DND-41 (cell line): ENCODE results near the gene GOLIM4.

ENCODE experiments used
- ATAC-seq: fragments of 200-7000 bp; cut with Tn5 transposase; 3 replicates; pipeline ENCODE4 v1.9.1; 2021; ENCODE audit warnings: low read depth; ENCODE audit not compliant: insufficient read depth
- DNase-seq: peaks from one replicate; pipeline ENCODE4 v3.0.0-alpha.2; 2020
- H2AFZ ChIP-seq: 2 replicates; pipeline ENCODE4 v1.6.0; 2012; ENCODE audit warnings: low read depth, low read length
- H3K27ac ChIP-seq: 2 replicates; pipeline ENCODE4 v1.5.1; 2012; ENCODE audit warnings: low read length, inconsistent platforms
- H3K27me3 ChIP-seq: fragments of 200-600 bp; sonication (generic); 2 replicates; pipeline ENCODE4 v1.6.0; 2012; ENCODE audit warnings: low read length, mild to moderate bottlenecking, inconsistent platforms; ENCODE audit not compliant: insufficient read depth, poor library complexity
- H3K36me3 ChIP-seq: 2 replicates; pipeline ENCODE4 v1.5.1; 2012; ENCODE audit warnings: low read length, inconsistent platforms; ENCODE audit not compliant: insufficient read depth
- H3K4me1 ChIP-seq: 2 replicates; pipeline ENCODE4 v1.5.1; 2012; ENCODE audit warnings: mild to moderate bottlenecking, low read length; ENCODE audit not compliant: insufficient read depth
- H3K4me2 ChIP-seq: 2 replicates; pipeline ENCODE4 v1.6.0; 2012; ENCODE audit warnings: mild to moderate bottlenecking, moderate library complexity, low read length, inconsistent platforms; ENCODE audit not compliant: insufficient read depth
- H3K4me3 ChIP-seq, 2 experiments: fragments of 200-600 bp in 1 of 2; shearing (Covaris generic) in 1 of 2; 2 replicates each; pipeline ENCODE4 v1.5.1; 2012 to 2016; ENCODE audit warnings: inconsistent platforms in 2 of 2, low read length in 2 of 2, mild to moderate bottlenecking in 2 of 2, low read depth in 1 of 2, moderate library complexity in 1 of 2
- H3K79me2 ChIP-seq: 2 replicates; pipeline ENCODE4 v1.6.0; 2012; ENCODE audit warnings: low read length, inconsistent platforms; ENCODE audit not compliant: insufficient read depth
- H3K9ac ChIP-seq: 2 replicates; pipeline ENCODE4 v1.6.0; 2012; ENCODE audit warnings: low read depth, mild to moderate bottlenecking, inconsistent platforms, low read length, moderate library complexity
- H3K9me3 ChIP-seq: 2 replicates; pipeline ENCODE4 v1.5.1; 2012; ENCODE audit warnings: low read length, moderate library complexity, mild to moderate bottlenecking, inconsistent platforms; ENCODE audit not compliant: insufficient read depth, severe bottlenecking
- H4K20me1 ChIP-seq: 2 replicates; pipeline ENCODE4 v1.6.0; 2012; ENCODE audit warnings: low read length; ENCODE audit not compliant: insufficient read depth
- EZH2 ChIP-seq: IDR thresholded peaks from 3 replicates; pipeline ENCODE4 v1.6.1; 2012; ENCODE audit warnings: borderline replicate concordance, low read depth, mild to moderate bottlenecking, moderate library complexity, low read length, inconsistent platforms; ENCODE audit not compliant: severe bottlenecking
- TF ChIP-seq, protein P1 (sequence below): IDR thresholded peaks from 2 replicates; pipeline ENCODE4 v1.5.1; 2012; ENCODE audit warnings: borderline replicate concordance, low read length, moderate library complexity, mild to moderate bottlenecking; ENCODE audit not compliant: poor library complexity, severe bottlenecking; ENCODE audit errors: extremely low read depth

Gene GOLIM4

DNA sequence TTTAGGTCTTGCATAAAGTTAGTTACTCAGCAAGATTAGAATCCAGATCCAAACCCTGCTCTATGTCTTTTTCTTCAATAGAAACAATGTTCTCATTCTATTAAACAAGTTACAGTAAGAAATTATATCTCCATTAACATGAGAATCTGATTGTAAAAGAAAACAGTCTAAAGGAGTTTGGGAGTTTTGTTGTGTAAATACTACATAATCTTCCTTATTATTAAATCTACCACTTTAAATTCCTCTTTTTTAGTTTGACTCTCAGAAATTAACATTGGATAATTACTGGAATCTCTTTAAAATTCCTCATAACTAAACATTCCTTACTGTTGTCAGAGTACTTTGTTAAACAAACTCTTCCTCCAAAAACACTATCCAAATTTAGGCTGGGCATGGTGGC, 1.7 kb upstream of the GOLIM4 start:
- Histone ChIP-seq H3K4me3 (no peak overlapping the region), H3K4me1 (no peaks in the 10 kb centered on the region), H3K9ac (no peak overlapping the region), H3K9me3 (no peaks in the 10 kb centered on the region), H3K27me3 (no peaks in the 10 kb centered on the region), H2AFZ (no peak overlapping the region), H3K27ac (no peak overlapping the region), H3K4me2 (no peak overlapping the region), H3K79me2 (no peaks in the 10 kb centered on the region), H3K36me3 (no peaks in the 10 kb centered on the region), H4K20me1 (no peaks in the 10 kb centered on the region)
- ATAC-seq (no peak), DNase-seq (no peak)
- no peak for TF ChIP-seq EZH2
- TF ChIP-seq, protein P1, sequence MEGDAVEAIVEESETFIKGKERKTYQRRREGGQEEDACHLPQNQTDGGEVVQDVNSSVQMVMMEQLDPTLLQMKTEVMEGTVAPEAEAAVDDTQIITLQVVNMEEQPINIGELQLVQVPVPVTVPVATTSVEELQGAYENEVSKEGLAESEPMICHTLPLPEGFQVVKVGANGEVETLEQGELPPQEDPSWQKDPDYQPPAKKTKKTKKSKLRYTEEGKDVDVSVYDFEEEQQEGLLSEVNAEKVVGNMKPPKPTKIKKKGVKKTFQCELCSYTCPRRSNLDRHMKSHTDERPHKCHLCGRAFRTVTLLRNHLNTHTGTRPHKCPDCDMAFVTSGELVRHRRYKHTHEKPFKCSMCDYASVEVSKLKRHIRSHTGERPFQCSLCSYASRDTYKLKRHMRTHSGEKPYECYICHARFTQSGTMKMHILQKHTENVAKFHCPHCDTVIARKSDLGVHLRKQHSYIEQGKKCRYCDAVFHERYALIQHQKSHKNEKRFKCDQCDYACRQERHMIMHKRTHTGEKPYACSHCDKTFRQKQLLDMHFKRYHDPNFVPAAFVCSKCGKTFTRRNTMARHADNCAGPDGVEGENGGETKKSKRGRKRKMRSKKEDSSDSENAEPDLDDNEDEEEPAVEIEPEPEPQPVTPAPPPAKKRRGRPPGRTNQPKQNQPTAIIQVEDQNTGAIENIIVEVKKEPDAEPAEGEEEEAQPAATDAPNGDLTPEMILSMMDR: no peak

DNA sequence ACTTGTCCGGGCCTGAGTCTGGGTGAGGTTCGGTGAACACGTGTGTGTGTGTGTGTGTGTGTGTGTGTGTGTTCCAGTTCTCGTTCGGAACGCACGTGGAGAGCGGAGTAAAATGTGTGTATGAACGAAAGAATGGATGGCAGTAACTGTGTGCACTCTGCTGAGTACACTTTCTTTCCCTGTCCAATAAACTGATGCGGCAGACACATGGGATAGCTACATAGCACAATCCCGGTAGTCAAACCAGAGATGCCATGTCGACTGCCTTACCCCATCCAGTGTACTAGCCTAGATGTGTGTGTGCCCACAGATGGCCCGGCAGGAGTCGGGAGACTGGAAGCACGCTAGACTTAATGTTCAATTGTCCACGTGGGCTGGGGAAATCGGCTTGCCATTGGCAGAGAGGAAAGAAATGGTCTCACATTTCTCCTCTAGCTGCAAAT, 507 bp upstream of the GOLIM4 start:
- Histone ChIP-seq H2AFZ (no peak overlapping the region), H3K36me3 (no peaks in the 10 kb centered on the region), H3K4me2 (no peak overlapping the region), H3K27me3 (no peaks in the 10 kb centered on the region), H4K20me1 (no peaks in the 10 kb centered on the region), H3K27ac (no peak overlapping the region), H3K79me2 (no peaks in the 10 kb centered on the region), H3K4me3 (no peak overlapping the region), H3K9me3 (no peaks in the 10 kb centered on the region), H3K4me1 (no peaks in the 10 kb centered on the region), H3K9ac (no peak overlapping the region)
- ATAC-seq (no peak), DNase-seq (no peak)
- TF ChIP-seq, protein P1: no peak
- TF ChIP-seq EZH2: no peak

DNA sequence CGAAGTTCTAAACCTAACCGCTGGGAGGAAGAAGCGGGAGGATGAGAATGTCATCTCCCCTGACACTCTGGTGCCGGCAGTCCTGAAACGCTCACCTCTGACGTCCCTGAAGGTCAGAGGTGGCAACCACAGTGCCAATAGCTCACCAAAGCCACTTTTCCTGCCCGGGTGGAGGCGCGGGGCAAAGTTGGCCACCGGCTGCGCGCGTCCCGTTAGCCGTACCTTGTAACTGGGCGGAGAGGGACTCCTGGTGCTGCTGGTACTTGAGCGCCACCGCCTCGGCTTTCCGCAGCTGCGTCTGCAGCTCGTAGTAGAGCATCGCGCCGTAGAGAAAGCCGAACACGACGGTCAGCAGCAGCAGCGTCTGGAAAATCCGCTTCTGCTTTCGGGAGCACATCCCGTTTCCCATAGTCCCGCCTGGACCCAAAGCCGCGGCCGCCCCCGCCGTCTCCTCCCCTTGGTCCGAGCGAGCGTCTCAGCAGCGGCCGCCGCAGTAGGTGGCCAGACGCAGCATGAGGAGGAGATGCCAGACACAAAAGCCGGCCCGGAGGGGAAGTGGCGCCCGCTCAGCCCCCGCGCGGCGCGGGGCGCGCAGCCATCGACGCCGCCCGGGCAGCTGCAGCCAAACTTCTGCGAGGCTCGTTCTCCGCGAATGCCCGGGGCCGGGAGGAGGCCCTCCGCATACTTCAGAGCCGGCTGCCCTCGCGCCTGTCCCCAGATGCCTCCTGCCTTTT, 680 bp downstream of the GOLIM4 start:
- Histone ChIP-seq H3K4me1 (no peaks in the 10 kb centered on the region), H4K20me1 (no peaks in the 10 kb centered on the region), H3K9ac (no peak overlapping the region), H3K4me2 (no peak overlapping the region), H3K79me2 (no peaks in the 10 kb centered on the region), H3K36me3 (no peaks in the 10 kb centered on the region), H2AFZ (no peak overlapping the region), H3K27me3 (no peaks in the 10 kb centered on the region), H3K27ac (no peak overlapping the region), H3K9me3 (no peaks in the 10 kb centered on the region), H3K4me3 (no peak overlapping the region)
- TF ChIP-seq, protein P1: no peak
- TF ChIP-seq EZH2: no peak
- DNase-seq: no peak
- no peak for ATAC-seq
